H1 (cell line): ENCODE measurements around the gene HGFAC. TPM values are rescaled to one million over a fixed set of nuclear protein-coding genes. Genes with fewer than 3 reads are reported as not detected.

Experiments
- CTCF ChIA-PET: fragments of 300-600 bp; sonication (Branson Sonifier 250); formaldehyde crosslinking; loops from one replicate; lab custom pipeline; 2021; ENCODE audit not compliant: partially characterized antibody; lab: Charles Lee
- POLR2A ChIA-PET: fragments of 300-600 bp; sonication (Branson Sonifier 250); formaldehyde crosslinking; loops from one replicate; lab custom pipeline; 2021; ENCODE audit warnings: inconsistent platforms; ENCODE audit not compliant: partially characterized antibody; lab: Charles Lee
- DNase-seq, 2 experiments: peaks; one replicate each; pipeline versions ENCODE4 v3.0.0 to v3.0.0-alpha.2; 2010 to 2022; ENCODE audit warnings: low spot score in 2 of 2, low read depth in 1 of 2, mixed read lengths in 1 of 2
- FAIRE-seq: peaks from 2 replicates; lab custom pipeline; 2011; peaks lifted over from hg19 to GRCh38; lab: Jason Lieb, UNC
- H2AFZ ChIP-seq: 2 replicates; pipeline ENCODE4 v1.8.1; 2012; ENCODE audit warnings: low read length, inconsistent platforms
- H2AK5ac ChIP-seq: 2 replicates; pipeline ENCODE4 v1.6.1; 2013; ENCODE audit warnings: low read depth, low read length
- H2BK120ac ChIP-seq: replicated peaks from 2 replicates; pipeline ENCODE3; 2013; ENCODE audit warnings: low read depth, low read length, inconsistent platforms
- H2BK12ac ChIP-seq: 2 replicates; pipeline ENCODE4 v1.6.1; 2013; ENCODE audit warnings: low read depth, low read length
- H2BK15ac ChIP-seq: 2 replicates; pipeline ENCODE4 v1.6.1; 2013; ENCODE audit warnings: low read length
- H2BK20ac ChIP-seq: 2 replicates; pipeline ENCODE4 v1.6.1; 2013; ENCODE audit warnings: low read length
- H2BK5ac ChIP-seq: 2 replicates; pipeline ENCODE4 v1.6.1; 2013; ENCODE audit warnings: low read depth, low read length
- H3K14ac ChIP-seq: 2 replicates; pipeline ENCODE4 v1.6.1; 2013; ENCODE audit warnings: inconsistent platforms; ENCODE audit not compliant: insufficient read length
- H3K18ac ChIP-seq: 2 replicates; pipeline ENCODE4 v1.6.1; 2013; ENCODE audit warnings: low read length; ENCODE audit errors: extremely low read depth
- H3K23ac ChIP-seq: 2 replicates; pipeline ENCODE4 v1.6.1; 2013; ENCODE audit warnings: inconsistent platforms; ENCODE audit not compliant: insufficient read length
- H3K23me2 ChIP-seq: 2 replicates; pipeline ENCODE4 v1.6.1; 2013; ENCODE audit warnings: low read depth, low read length
- H3K27ac ChIP-seq: 2 replicates; pipeline ENCODE4 v1.6.1; 2011; ENCODE audit warnings: low read depth, low read length, inconsistent platforms
- H3K27me3 ChIP-seq, 4 experiments: replicated peaks in 1 of 4; 1 replicate in 1 of 4; 2 replicates in 3 of 4; pipeline versions ENCODE4 v1.6.1 to v1.8.1; 2011 to 2013; ENCODE audit warnings: low read length in 3 of 4, mild to moderate bottlenecking in 3 of 4, inconsistent platforms in 2 of 4, mixed read lengths in 2 of 4, moderate library complexity in 1 of 4; ENCODE audit not compliant: control insufficient read depth in 3 of 4, insufficient read depth in 3 of 4; ENCODE audit errors: extremely low read depth in 1 of 4
- H3K36me3 ChIP-seq, 4 experiments: 2 replicates each; pipeline versions ENCODE4 v1.6.1 to v1.8.1; 2011 to 2013; ENCODE audit warnings: mild to moderate bottlenecking in 4 of 4, low read length in 3 of 4, moderate library complexity in 2 of 4, control low read depth in 1 of 4, inconsistent platforms in 1 of 4; ENCODE audit not compliant: insufficient read depth in 4 of 4, control insufficient read depth in 2 of 4
- H3K4ac ChIP-seq: replicated peaks from 2 replicates; pipeline ENCODE3; 2013; ENCODE audit warnings: low read length, low read depth, mixed read lengths, inconsistent platforms; ENCODE audit not compliant: insufficient read length
- H3K4me1 ChIP-seq, 4 experiments: replicated peaks in 1 of 4; 1 replicate in 1 of 4; 2 replicates in 3 of 4; pipeline versions ENCODE4 v1.6.1 to v1.8.1; 2011 to 2013; ENCODE audit warnings: low read length in 3 of 4, inconsistent platforms in 2 of 4, mixed read lengths in 1 of 4; ENCODE audit not compliant: insufficient read depth in 4 of 4, control insufficient read depth in 3 of 4
- H3K4me2 ChIP-seq, 2 experiments: 2 replicates each; pipeline versions ENCODE4 v1.6.1 to v1.8.1; 2011 to 2013; ENCODE audit warnings: low read depth in 2 of 2, low read length in 2 of 2, control low read depth in 1 of 2, inconsistent platforms in 1 of 2, mild to moderate bottlenecking in 1 of 2; ENCODE audit not compliant: insufficient read depth in 1 of 2
- H3K4me3 ChIP-seq, 4 experiments: fragments of 200-600, 300-600 bp in 1 of 4; sonication (generic), shearing (Covaris generic), sonication (Bioruptor Twin) in 1 of 4; 2 replicates each; pipeline versions ENCODE4 v1.5.1 to v1.8.1; 2011 to 2016; ENCODE audit warnings: low read length in 4 of 4, low read depth in 3 of 4, control low read depth in 2 of 4, inconsistent platforms in 2 of 4, mild to moderate bottlenecking in 2 of 4, mixed read lengths in 1 of 4, moderate library complexity in 1 of 4; ENCODE audit not compliant: insufficient read depth in 2 of 4; ENCODE audit errors: extremely low read depth in 1 of 4
- H3K56ac ChIP-seq: replicated peaks from 2 replicates; pipeline ENCODE3; 2013; ENCODE audit warnings: low read depth, mild to moderate bottlenecking, mixed read lengths, low read length, inconsistent platforms; ENCODE audit not compliant: insufficient read length
- H3K79me1 ChIP-seq: 2 replicates; pipeline ENCODE4 v1.6.1; 2013; ENCODE audit warnings: low read depth, low read length, control low read depth
- H3K79me2 ChIP-seq, 2 experiments: 2 replicates each; pipeline versions ENCODE4 v1.6.1 to v1.8.1; 2012 to 2013; ENCODE audit warnings: low read length in 2 of 2, mild to moderate bottlenecking in 2 of 2, inconsistent platforms in 1 of 2; ENCODE audit not compliant: insufficient read depth in 2 of 2, control insufficient read depth in 1 of 2
- H3K9ac ChIP-seq, 4 experiments: replicated peaks in 1 of 4; 1 replicate in 1 of 4; 2 replicates in 3 of 4; pipeline versions ENCODE4 v1.6.1 to v1.8.1; 2011 to 2013; ENCODE audit warnings: low read depth in 3 of 4, low read length in 3 of 4, control low read depth in 2 of 4, mild to moderate bottlenecking in 2 of 4, moderate library complexity in 2 of 4, inconsistent platforms in 1 of 4; ENCODE audit errors: extremely low read depth in 1 of 4
- H3K9me3 ChIP-seq, 2 experiments: 2 replicates each; pipeline versions ENCODE4 v1.6.1 to v1.8.1; 2012 to 2013; ENCODE audit warnings: mild to moderate bottlenecking in 2 of 2, moderate library complexity in 2 of 2, control low read depth in 1 of 2, inconsistent platforms in 1 of 2, low read depth in 1 of 2, low read length in 1 of 2, mixed read lengths in 1 of 2; ENCODE audit not compliant: insufficient read depth in 2 of 2
- H4K20me1 ChIP-seq, 2 experiments: replicated peaks in 1 of 2; 2 replicates each; pipeline versions ENCODE3 to v1.8.1; 2011 to 2013; ENCODE audit warnings: inconsistent platforms in 2 of 2, low read length in 2 of 2, mild to moderate bottlenecking in 1 of 2; ENCODE audit not compliant: insufficient read depth in 2 of 2, control insufficient read depth in 1 of 2
- H4K5ac ChIP-seq: 2 replicates; pipeline ENCODE4 v1.6.1; 2013; ENCODE audit warnings: low read length, low read depth, mixed read lengths, inconsistent platforms; ENCODE audit not compliant: insufficient read length
- H4K8ac ChIP-seq: 2 replicates; pipeline ENCODE4 v1.8.0; 2013; ENCODE audit warnings: mild to moderate bottlenecking, moderate library complexity, low read length, inconsistent platforms; ENCODE audit not compliant: insufficient read depth; ENCODE audit errors: extremely low read depth
- H4K91ac ChIP-seq: replicated peaks from 2 replicates; pipeline ENCODE3; 2013; ENCODE audit warnings: low read length, mixed read lengths, inconsistent platforms; ENCODE audit not compliant: insufficient read length
- FOSL1 ChIP-seq: IDR thresholded peaks from 2 replicates; pipeline ENCODE4 v1.6.1; 2011; ENCODE audit warnings: mild to moderate bottlenecking, low read depth, low read length, moderate library complexity; ENCODE audit not compliant: insufficient read depth
- TAF1 ChIP-seq: IDR thresholded peaks from 2 replicates; pipeline ENCODE4 v1.6.1; 2011; ENCODE audit warnings: mild to moderate bottlenecking, low read depth, low read length
- WGBS, 2 experiments: shearing (Covaris generic) in 1 of 2; methylation state at CpG; one replicate each; pipeline versions ENCODE4 v1.1.6 to v1.1.7; 2013 to 2015; ENCODE audit warnings: low lambda C conversion rate in 2 of 2, mixed read lengths in 2 of 2, inconsistent platforms in 1 of 2, low coverage in 1 of 2, missing lambda C conversion rate in 1 of 2; ENCODE audit not compliant: insufficient replicate concordance in 2 of 2, insufficient coverage in 1 of 2, insufficient read length in 1 of 2; ENCODE audit errors: extremely low coverage in 1 of 2, missing lambda C conversion rate in 1 of 2; 5-methylcytosine and 5-hydroxymethylcytosine counted together
- polyA plus RNA-seq, 7 experiments: library from polyadenylated mRNA; depleted of rRNA in 3 of 7; stranded (reverse) in 5 of 7; unstranded in 2 of 7; fragments of >200 nt in 5 of 7; fragments of 200-250 nt in 2 of 7; gene quantifications; 1 replicate in 5 of 7; 2 replicates in 1 of 7; 4 replicates in 1 of 7; pipeline versions ENCODE4 v1.2.1 to v1.2.3, GENCODE V29; 2011 to 2013; ENCODE audit warnings: missing spikeins in 2 of 7, mixed read lengths in 2 of 7
- total RNA-seq: library from RNA; stranded (reverse); fragmentation: NEBNext Ultra II Directional; extraction: Animal tissue kit (Norgen Biotek cat#: 25700); gene quantifications from 2 replicates; pipeline ENCODE4 v1.2.1, GENCODE V29; 2021
- TF ChIP-seq, protein P1 (sequence below): IDR thresholded peaks from 2 replicates; pipeline ENCODE4 v1.6.1; 2011; ENCODE audit warnings: low read length, improper control_type of control experiment

HGFAC gene
- total and polyA plus RNA-seq, 2 of the 8 experiments (the other 6 are each of a cell fraction or from before 2014, with no cell fraction given) = 0.14 to 0.15 TPM

DNA sequence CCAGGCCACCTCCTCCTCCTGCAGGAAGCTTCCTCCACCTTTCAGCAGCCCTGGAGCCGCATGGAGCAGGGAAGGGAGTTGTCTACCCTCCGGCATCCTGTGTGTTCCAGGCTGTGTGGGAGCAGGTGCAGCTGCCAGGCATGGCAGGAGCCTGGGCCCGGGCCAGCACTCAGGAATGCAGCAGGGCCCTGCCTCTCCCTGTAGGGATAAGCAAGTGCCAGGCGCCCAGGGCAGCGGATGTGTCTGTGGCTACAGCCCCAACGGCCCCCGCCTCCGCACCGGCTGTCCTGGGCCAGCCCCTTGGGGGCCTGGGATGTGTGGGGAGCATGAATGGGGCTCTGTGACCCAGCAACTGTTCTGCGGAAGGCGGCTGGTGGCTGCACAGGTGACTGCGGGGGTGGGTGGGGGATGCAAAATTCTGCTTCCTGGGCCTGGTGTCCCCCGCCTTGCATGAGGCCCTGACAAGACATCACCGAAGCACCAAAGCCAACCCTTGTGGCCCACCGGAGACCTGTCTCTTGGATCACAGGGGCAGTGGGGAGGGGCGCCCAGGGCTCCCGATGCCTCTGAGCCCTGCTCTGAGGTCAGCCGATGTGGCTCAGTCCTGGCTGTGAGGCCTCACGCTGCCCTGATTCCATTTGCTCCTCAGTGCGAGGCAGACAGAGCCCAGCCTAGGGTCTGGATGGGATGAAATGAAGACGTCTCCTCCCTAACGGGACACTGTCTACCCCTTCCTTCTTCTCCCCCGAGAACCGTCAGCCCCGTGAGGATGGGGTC, 19.9 kb downstream of the HGFAC start:
- no peaks in the 10 kb centered on the region for H3K79me1 ChIP-seq
- no peak overlapping the region for H4K8ac ChIP-seq
- no peak overlapping the region for H3K27ac ChIP-seq
- no peak overlapping the region for H2BK15ac ChIP-seq
- no peaks in the 10 kb centered on the region for H3K79me2 ChIP-seq
- WGBS, 2 experiments = 86% methylated on average over 20 of the region's 25 CpGs; no CpG with 5 or more reads in 1 of the 2 experiments
- H4K5ac ChIP-seq = no peak overlapping the region
- no peak overlapping the region for H2AFZ ChIP-seq
- CTCF ChIA-PET = interaction anchor here (1.0 to 3.0 kb wide), 6 partner anchors 10 to 143 kb away, joined by 3 to 10 read pairs (median 6); no protein-coding TSS in a partner anchor
- no peaks in the 10 kb centered on the region for H3K36me3 ChIP-seq
- no peak overlapping the region for H2BK20ac ChIP-seq
- no peak overlapping the region for H3K18ac ChIP-seq
- H2BK12ac ChIP-seq = no peak overlapping the region
- POLR2A ChIA-PET = interaction anchor here (0.7 kb wide), 1 partner anchor 10 kb away, joined by 3 read pairs; no protein-coding TSS in a partner anchor
- peaks cover 0 to 6% (median 0%) of the 10 kb centered on the region in 4 experiments; a peak in 1 of 7 replicates for H3K4me1 ChIP-seq
- no peaks in the 10 kb centered on the region for H3K9me3 ChIP-seq
- H4K20me1 ChIP-seq = peaks cover 2 to 4% of the 10 kb centered on the region in 2 experiments
- no peak overlapping the region for H3K4me3 ChIP-seq
- H2BK5ac ChIP-seq = no peak overlapping the region
- H3K56ac ChIP-seq = no peak overlapping the region
- DNase-seq = no peak
- TF ChIP-seq FOSL1 (no peak), TAF1 (no peak)
- TF ChIP-seq, protein P1, sequence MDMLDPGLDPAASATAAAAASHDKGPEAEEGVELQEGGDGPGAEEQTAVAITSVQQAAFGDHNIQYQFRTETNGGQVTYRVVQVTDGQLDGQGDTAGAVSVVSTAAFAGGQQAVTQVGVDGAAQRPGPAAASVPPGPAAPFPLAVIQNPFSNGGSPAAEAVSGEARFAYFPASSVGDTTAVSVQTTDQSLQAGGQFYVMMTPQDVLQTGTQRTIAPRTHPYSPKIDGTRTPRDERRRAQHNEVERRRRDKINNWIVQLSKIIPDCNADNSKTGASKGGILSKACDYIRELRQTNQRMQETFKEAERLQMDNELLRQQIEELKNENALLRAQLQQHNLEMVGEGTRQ = no peak
- no peak overlapping the region for H2BK120ac ChIP-seq
- H3K9ac ChIP-seq = no peak overlapping the region
- H2AK5ac ChIP-seq = no peak overlapping the region
- FAIRE-seq = no peak
- no peak overlapping the region for H3K4ac ChIP-seq
- H3K23ac ChIP-seq = no peak overlapping the region
- H3K23me2 ChIP-seq = no peaks in the 10 kb centered on the region; the same call in 1 of the 2 replicates
- peaks cover 5 to 66% (median 39%) of the 10 kb centered on the region in 4 experiments for H3K27me3 ChIP-seq
- no peak overlapping the region for H4K91ac ChIP-seq
- H3K14ac ChIP-seq = no peak overlapping the region
- no peak overlapping the region for H3K4me2 ChIP-seq
